ENCODE measurements around the gene AKAP7. TPM values are rescaled to one million over a fixed set of nuclear protein-coding genes. Genes with fewer than 3 reads are reported as not detected.
"Not testable (repeated sequence)": the region's sequence is repeated elsewhere in the genome, so short reads cannot be mapped to it uniquely, and the experiment has no call there.

Gene AKAP7
- total RNA-seq, 1 donor from 2014 or later: 15.5 TPM

DNA sequence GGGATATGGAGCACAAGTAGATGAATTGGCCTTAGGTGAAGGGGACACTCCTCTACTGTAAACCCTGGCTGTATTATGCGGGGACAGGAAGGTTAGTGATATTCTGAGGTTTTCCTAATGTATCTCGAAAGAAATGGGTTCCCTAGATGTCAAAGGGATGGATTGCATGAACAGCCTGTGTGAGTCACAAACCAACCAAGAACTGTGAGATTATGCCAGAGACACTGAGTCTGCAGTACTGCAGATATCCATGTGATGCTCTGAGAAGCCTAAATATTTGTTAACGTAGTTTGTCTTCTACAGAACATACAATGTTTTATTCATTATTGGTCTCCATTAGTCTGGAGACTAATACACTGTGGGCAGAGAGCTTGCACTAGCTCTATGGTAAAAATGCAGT, 182.2 kb downstream of the AKAP7 start:
- no peak for DNase-seq (ENCODE audit: low spot score)
- Histone ChIP-seq H3K9me3 (ENCODE audit: low read depth) (no peaks in the 10 kb centered on the region), H4K20me1 (ENCODE audit: low read depth) (no peaks in the 10 kb centered on the region), H3K4me3 (no peak overlapping the region), H3K4me2 (no peak overlapping the region), H3K9ac (no peak overlapping the region), H3F3A (ENCODE audit: low read depth) (no peaks in the 10 kb centered on the region), H3K36me3 (no peaks in the 10 kb centered on the region), H3K27ac (no peak overlapping the region), H3K27me3 (no peaks in the 10 kb centered on the region), H2AFZ (replicated peaks) (no peak overlapping the region), H3K4me1 (no peaks in the 10 kb centered on the region), H3K79me2 (ENCODE audit: low read depth) (no peaks in the 10 kb centered on the region)
- peaks cover 18% of the 10 kb centered on the region for H3K9me3 Mint-ChIP-seq
- peaks cover 3% of the 10 kb centered on the region for H3K36me3 Mint-ChIP-seq
- H3K4me3 Mint-ChIP-seq: no peak overlapping the region
- H3K27me3 Mint-ChIP-seq (ENCODE audit: insufficient read depth, low read depth): peaks cover 4% of the 10 kb centered on the region
- TF ChIP-seq EZH2phosphoT487 (IDR thresholded peaks at IDR 0.05): no peak
- TF ChIP-seq, protein P1, sequence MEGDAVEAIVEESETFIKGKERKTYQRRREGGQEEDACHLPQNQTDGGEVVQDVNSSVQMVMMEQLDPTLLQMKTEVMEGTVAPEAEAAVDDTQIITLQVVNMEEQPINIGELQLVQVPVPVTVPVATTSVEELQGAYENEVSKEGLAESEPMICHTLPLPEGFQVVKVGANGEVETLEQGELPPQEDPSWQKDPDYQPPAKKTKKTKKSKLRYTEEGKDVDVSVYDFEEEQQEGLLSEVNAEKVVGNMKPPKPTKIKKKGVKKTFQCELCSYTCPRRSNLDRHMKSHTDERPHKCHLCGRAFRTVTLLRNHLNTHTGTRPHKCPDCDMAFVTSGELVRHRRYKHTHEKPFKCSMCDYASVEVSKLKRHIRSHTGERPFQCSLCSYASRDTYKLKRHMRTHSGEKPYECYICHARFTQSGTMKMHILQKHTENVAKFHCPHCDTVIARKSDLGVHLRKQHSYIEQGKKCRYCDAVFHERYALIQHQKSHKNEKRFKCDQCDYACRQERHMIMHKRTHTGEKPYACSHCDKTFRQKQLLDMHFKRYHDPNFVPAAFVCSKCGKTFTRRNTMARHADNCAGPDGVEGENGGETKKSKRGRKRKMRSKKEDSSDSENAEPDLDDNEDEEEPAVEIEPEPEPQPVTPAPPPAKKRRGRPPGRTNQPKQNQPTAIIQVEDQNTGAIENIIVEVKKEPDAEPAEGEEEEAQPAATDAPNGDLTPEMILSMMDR (IDR thresholded peaks at IDR 0.05): no peak
- no peak for TF ChIP-seq EZH2 (IDR thresholded peaks at IDR 0.05)
- peaks cover 3% of the 10 kb centered on the region for H3K4me1 Mint-ChIP-seq
- no peak overlapping the region for H3K27ac Mint-ChIP-seq

DNA sequence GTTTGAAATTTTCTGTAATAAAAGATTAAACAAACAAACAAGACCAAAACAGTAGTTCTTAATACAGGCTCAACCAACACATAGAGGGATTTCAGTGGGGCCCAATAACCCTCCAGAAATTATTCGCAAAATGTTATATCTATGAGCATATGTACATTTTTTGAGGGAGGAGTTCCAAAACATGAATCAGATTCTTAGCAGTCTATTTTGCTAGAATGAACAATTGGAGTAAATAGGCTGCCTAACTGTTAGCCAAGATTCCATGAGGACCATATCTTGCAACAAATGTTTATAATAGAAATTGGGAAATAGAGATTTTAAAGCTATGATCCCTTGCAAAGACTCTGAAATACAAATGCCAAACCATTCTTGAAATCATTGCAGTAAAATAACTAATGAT, 186.3 kb downstream of the AKAP7 start:
- Histone ChIP-seq H3K9me3 (ENCODE audit: low read depth) (no peaks in the 10 kb centered on the region), H3K4me3 (no peak overlapping the region), H3K27me3 (no peaks in the 10 kb centered on the region), H3K4me2 (no peak overlapping the region), H3F3A (ENCODE audit: low read depth) (no peaks in the 10 kb centered on the region), H3K9ac (no peak overlapping the region), H3K79me2 (ENCODE audit: low read depth) (no peaks in the 10 kb centered on the region), H4K20me1 (ENCODE audit: low read depth) (no peaks in the 10 kb centered on the region), H2AFZ (replicated peaks) (no peak overlapping the region), H3K36me3 (no peaks in the 10 kb centered on the region), H3K27ac (no peak overlapping the region), H3K4me1 (no peaks in the 10 kb centered on the region)
- peaks cover 5% of the 10 kb centered on the region for H3K27me3 Mint-ChIP-seq (ENCODE audit: insufficient read depth, low read depth)
- H3K36me3 Mint-ChIP-seq: no peaks in the 10 kb centered on the region
- no peak overlapping the region for H3K4me3 Mint-ChIP-seq
- peaks cover 6% of the 10 kb centered on the region for H3K9me3 Mint-ChIP-seq
- TF ChIP-seq, protein P1 (IDR thresholded peaks at IDR 0.05): no peak
- TF ChIP-seq EZH2phosphoT487 (IDR thresholded peaks at IDR 0.05): no peak
- TF ChIP-seq EZH2 (IDR thresholded peaks at IDR 0.05): no peak
- DNase-seq (ENCODE audit: low spot score): no peak
- peaks cover 3% of the 10 kb centered on the region for H3K4me1 Mint-ChIP-seq
- H3K27ac Mint-ChIP-seq: no peak overlapping the region

DNA sequence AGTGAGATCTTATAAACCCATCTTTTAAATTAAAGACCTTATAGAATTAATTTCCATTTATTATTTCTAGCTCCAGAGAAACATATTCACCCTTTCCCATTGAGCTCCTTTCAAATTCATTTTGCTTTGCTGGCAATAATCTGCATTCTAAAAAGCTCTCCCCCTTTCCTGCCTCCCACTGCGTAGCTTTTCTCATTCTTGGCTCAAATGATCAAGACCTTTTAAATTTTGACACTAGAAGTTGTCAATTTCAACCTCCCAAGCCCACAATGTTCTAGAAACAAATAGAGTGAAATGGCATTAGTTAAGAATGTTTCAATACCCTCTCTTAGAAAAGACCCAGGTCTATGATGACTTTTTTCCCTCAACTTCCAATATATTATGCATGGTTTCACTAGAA, 186.9 kb downstream of the AKAP7 start:
- no peak overlapping the region for H3K9ac ChIP-seq
- Mint-ChIP-seq H3K4me1 (peaks cover 3% of the 10 kb centered on the region), H3K36me3 (no peaks in the 10 kb centered on the region), H3K27me3 (ENCODE audit: insufficient read depth, low read depth) (peaks cover 2% of the 10 kb centered on the region), H3K27ac (no peak overlapping the region), H3K9me3 (peaks cover 3% of the 10 kb centered on the region), H3K4me3 (no peak overlapping the region)
- no peak overlapping the region for H3K4me3 ChIP-seq
- no peaks in the 10 kb centered on the region for H3K4me1 ChIP-seq
- H3K4me2 ChIP-seq: no peak overlapping the region
- no peak overlapping the region for H3K27ac ChIP-seq
- H3F3A ChIP-seq (ENCODE audit: low read depth): no peaks in the 10 kb centered on the region
- H3K9me3 ChIP-seq (ENCODE audit: low read depth): no peaks in the 10 kb centered on the region
- H3K27me3 ChIP-seq: no peaks in the 10 kb centered on the region
- no peak for TF ChIP-seq EZH2 (IDR thresholded peaks at IDR 0.05)
- TF ChIP-seq, protein P1 (IDR thresholded peaks at IDR 0.05): no peak
- TF ChIP-seq EZH2phosphoT487 (IDR thresholded peaks at IDR 0.05): no peak
- no peaks in the 10 kb centered on the region for H3K36me3 ChIP-seq
- H3K79me2 ChIP-seq (ENCODE audit: low read depth): no peaks in the 10 kb centered on the region
- no peak for DNase-seq (ENCODE audit: low spot score)
- H4K20me1 ChIP-seq (ENCODE audit: low read depth): no peaks in the 10 kb centered on the region
- H2AFZ ChIP-seq (replicated peaks): no peak overlapping the region

DNA sequence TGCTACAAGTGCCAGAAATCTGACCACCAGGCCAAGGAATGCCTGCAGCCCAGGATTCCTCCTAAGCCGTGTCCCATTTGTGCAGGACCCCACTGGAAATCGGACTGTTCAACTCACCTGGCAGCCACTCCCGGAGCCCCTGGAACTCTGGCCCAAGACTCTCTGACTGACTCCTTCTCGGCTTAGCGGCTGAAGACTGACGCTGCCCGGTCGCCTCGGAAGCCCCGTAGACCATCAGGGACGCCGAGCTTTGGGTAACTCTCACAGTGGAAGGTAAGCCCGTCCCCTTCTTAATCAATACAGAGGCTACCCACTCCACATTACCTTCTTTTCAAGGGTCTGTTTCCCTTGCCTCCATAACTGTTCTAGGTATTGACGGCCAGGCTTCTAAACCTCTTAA, 190.4 kb downstream of the AKAP7 start:
- H3K36me3 Mint-ChIP-seq; H3K27me3 ChIP-seq; H3K27me3 Mint-ChIP-seq (ENCODE audit: insufficient read depth, low read depth); H3K4me3 Mint-ChIP-seq; H3K4me2 ChIP-seq; H3K9ac ChIP-seq; H3K27ac ChIP-seq; H2AFZ ChIP-seq (replicated peaks); DNase-seq (ENCODE audit: low spot score); H3K4me1 ChIP-seq; H3F3A ChIP-seq (ENCODE audit: low read depth); H3K79me2 ChIP-seq (ENCODE audit: low read depth); H3K9me3 Mint-ChIP-seq; H3K9me3 ChIP-seq (ENCODE audit: low read depth); H3K4me1 Mint-ChIP-seq; H3K4me3 ChIP-seq; H3K27ac Mint-ChIP-seq; H3K36me3 ChIP-seq; H4K20me1 ChIP-seq (ENCODE audit: low read depth): not testable (repeated sequence)

DNA sequence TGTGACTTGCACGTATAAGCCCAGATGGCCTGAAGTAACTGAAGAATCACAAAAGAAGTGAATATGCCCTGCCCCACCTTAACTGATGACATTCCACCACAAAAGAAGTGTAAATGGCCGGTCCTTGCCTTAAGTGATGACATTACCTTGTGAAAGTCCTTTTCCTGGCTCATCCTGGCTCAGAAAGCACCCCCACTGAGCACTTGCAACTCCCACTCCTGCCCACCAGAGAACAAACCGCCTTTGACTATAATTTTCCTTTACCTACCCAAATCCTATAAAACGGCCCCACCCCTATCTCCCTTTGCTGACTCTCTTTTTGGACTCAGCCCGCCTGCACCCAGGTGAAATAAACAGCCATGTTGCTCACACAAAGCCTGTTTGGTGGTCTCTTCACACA, 193.5 kb downstream of the AKAP7 start:
- H3K27me3 Mint-ChIP-seq (ENCODE audit: insufficient read depth, low read depth); H3K36me3 ChIP-seq; DNase-seq (ENCODE audit: low spot score); H3K4me1 Mint-ChIP-seq; H3K36me3 Mint-ChIP-seq; H3K9me3 Mint-ChIP-seq; H3K4me3 ChIP-seq; H2AFZ ChIP-seq (replicated peaks); H3K4me1 ChIP-seq; H3K27ac ChIP-seq; H3K27ac Mint-ChIP-seq; H3K4me3 Mint-ChIP-seq; H4K20me1 ChIP-seq (ENCODE audit: low read depth); H3K27me3 ChIP-seq; H3K79me2 ChIP-seq (ENCODE audit: low read depth); H3F3A ChIP-seq (ENCODE audit: low read depth); H3K9ac ChIP-seq; H3K9me3 ChIP-seq (ENCODE audit: low read depth); H3K4me2 ChIP-seq: not testable (repeated sequence)
